Left lung (tissue), 10 donors: ENCODE measurements around the gene OR1J2. TPM values are rescaled to one million over a fixed set of nuclear protein-coding genes. Genes with fewer than 3 reads are reported as not detected.
"Not testable (repeated sequence)": the region's sequence is repeated elsewhere in the genome, so short reads cannot be mapped to it uniquely, and the experiment has no call there.

Experiments used
- ATAC-seq: fragments of 200-7000 bp; cut with Tn5 transposase; one replicate; pipeline ENCODE4 v1.9.1; 2020; ENCODE audit warnings: moderate library complexity
- DNase-seq, 4 donors: peaks; one replicate each; pipeline ENCODE4 v3.0.0-alpha.2; 2013 to 2020
- H3K27ac ChIP-seq, 2 donors: fragments of 200-600 bp; sonication (generic) in 1 of 2; one replicate each; pipeline versions ENCODE4 v1.5.0 to v1.8.0; 2020 to 2021
- H3K27me3 ChIP-seq, 2 donors: fragments of 200-600 bp; sonication (generic) in 1 of 2; one replicate each; pipeline versions ENCODE4 v1.5.0 to v1.8.0; 2020 to 2021
- H3K36me3 ChIP-seq, 2 donors: fragments of 200-600 bp; sonication (generic) in 1 of 2; one replicate each; pipeline versions ENCODE4 v1.5.0 to v1.8.0; 2020 to 2021
- H3K4me1 ChIP-seq, 2 donors: fragments of 200-600 bp; one replicate each; pipeline ENCODE4 v1.8.0; 2021
- H3K4me3 ChIP-seq, 2 donors: fragments of 200-600 bp; sonication (generic) in 1 of 2; one replicate each; pipeline versions ENCODE4 v1.5.0 to v1.8.0; 2020 to 2021; ENCODE audit warnings: mild to moderate bottlenecking in 1 of 2
- H3K9me3 ChIP-seq, 2 donors: fragments of 200-600 bp; sonication (generic) in 1 of 2; one replicate each; pipeline versions ENCODE4 v1.5.0 to v1.8.0; 2020 to 2021
- CTCF ChIP-seq, 2 donors: fragments of 200-600 bp; sonication (generic) in 1 of 2; IDR thresholded peaks; one replicate each; pipeline versions ENCODE4 v1.5.0 to v1.8.0; 2021; ENCODE audit warnings: antibody characterized with exemption in 2 of 2
- intact Hi-C, 2 donors: fragments of 100-400 bp; cut with DNase I; formaldehyde crosslinking; loops; one replicate each; pipeline versions ENCODE4 v1.11.2 to v1.14.2; 2022
- polyA plus RNA-seq, 6 donors: library from polyadenylated mRNA; unstranded; fragments of 120-200 nt; gene quantifications; one replicate each; pipeline ENCODE4 v1.2.1, GENCODE V29; 2013; ENCODE audit not compliant: insufficient read length in 6 of 6
- total RNA-seq, 2 donors: library from RNA; stranded (reverse); fragmentation: NEBNext Ultra II Directional; extraction: Animal tissue kit (Norgen Biotek cat#: 25700); gene quantifications; one replicate each; pipeline ENCODE4 v1.2.1, GENCODE V29; 2021
- donor health status: DM: no; HTN: yes; CAD: no.
- donor health status: DM: no; HTN: no; CAD: no.

Gene OR1J2
- total and polyA plus RNA-seq, 8 donors, result not detected

- H3K4me3 ChIP-seq, result no peak overlapping the region
- H3K27me3 ChIP-seq, result no peaks in the 10 kb centered on the region
- no peaks in the 10 kb centered on the region for H3K36me3 ChIP-seq
- no peak for DNase-seq
- TF ChIP-seq CTCF (IDR thresholded peaks at IDR 0.05), result no peak
- H3K27ac ChIP-seq, result no peak overlapping the region
- no peaks in the 10 kb centered on the region for H3K9me3 ChIP-seq
- no peaks in the 10 kb centered on the region for H3K4me1 ChIP-seq
- ATAC-seq, result no peak
- intact Hi-C loops, result no loop called here
Measured at GRCh38 chr9:122519376-122519775, 8.8 kb downstream of the OR1J2 start.

DNA sequence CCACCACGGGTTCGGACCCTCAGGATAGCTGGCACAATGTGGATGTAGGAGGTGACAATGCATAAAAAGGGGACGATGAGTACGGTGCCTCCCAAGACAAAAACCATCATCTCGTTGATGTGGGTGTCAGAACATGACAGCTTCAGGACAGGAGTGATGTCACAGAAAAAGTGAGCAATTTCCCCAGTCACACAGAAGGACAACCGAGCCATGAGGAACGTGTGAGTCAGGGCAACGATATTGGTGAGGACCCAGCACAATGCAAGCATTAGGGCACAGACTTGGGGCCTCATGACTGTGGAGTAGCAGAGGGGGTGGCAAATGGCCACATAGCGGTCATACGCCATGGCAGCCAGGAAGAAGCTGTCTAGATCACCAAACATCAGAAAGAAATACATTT lies 16.0 kb downstream of the OR1J2 start:
- ATAC-seq (no peak), DNase-seq (no peak)
- TF ChIP-seq CTCF (IDR thresholded peaks at IDR 0.05), result no peak
- Histone ChIP-seq H3K4me3 (no peak overlapping the region), H3K36me3 (no peaks in the 10 kb centered on the region), H3K27me3 (peaks cover 0 to 12% of the 10 kb centered on the region in 2 donors), H3K27ac (no peak overlapping the region), H3K9me3 (no peaks in the 10 kb centered on the region), H3K4me1 (no peaks in the 10 kb centered on the region)
- intact Hi-C loops, result loop anchor here in 1 of 2 donors (10.0 kb wide), 1 partner anchor 58 kb away; the partner anchor contains the start of gene OR1L8

DNA sequence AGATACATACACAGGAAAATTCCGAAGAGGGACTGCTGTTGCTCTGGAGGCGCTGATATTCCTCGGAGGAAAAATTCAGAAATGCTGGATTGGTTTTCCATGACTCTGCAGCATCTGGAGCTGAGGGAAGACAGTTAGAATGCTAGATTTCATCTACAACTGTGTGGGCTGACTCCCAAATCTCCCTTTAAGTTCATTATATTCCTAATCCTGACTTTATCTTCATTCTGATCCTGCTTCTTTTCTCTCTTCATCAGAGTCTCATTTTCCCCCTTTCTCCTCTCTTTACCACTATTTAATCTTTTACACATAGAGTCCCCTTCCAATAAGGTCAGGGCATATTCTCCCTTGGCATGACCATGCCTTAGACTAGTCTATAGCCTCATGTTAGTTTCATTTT lies 16.6 kb downstream of the OR1J2 start, which contains the start of gene OR1N1:
Gene OR1N1, minus strand, starts transcription at position 101 of the 400 bp plus-strand sequence. Its CDS starts 0 bp downstream, at position 101.
- H3K9me3 ChIP-seq, result no peaks in the 10 kb centered on the region
- ATAC-seq (no peak), DNase-seq (no peak)
- TF ChIP-seq CTCF (IDR thresholded peaks at IDR 0.05), result no peak
- intact Hi-C loops, result loop anchor here in 1 of 2 donors (10.0 kb wide), 1 partner anchor 58 kb away; the partner anchor contains the start of gene OR1L8
- no peaks in the 10 kb centered on the region for H3K36me3 ChIP-seq
- H3K4me3 ChIP-seq, result no peak within 1 kb of the TSS
- H3K4me1 ChIP-seq, result no peaks in the 10 kb centered on the region
- no peak within 1 kb of the TSS for H3K27ac ChIP-seq
- H3K27me3 ChIP-seq, result peaks cover 0 to 12% of the 10 kb centered on the region in 2 donors

DNA sequence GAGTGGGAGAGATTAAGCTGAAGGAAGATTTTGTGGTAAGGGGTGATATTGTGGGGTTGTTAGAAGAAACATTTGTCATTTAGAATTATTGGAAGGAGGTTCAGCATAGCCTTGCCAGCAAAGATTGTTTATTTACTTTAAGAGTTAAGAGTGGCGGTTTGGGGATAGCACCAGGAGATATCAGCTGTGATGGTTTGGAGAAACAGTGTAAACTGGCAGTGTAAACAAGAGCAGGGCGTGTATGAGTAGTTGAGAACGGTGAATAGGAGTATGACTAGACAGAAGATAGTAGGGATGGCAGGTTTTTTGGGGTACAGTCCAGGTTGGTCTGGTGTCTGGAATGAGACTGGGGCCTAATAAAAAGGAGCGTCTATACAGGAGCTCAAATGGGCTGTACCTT lies 20.6 kb downstream of the OR1J2 start:
- DNase-seq, H3K4me3 ChIP-seq, ATAC-seq, H3K36me3 ChIP-seq, intact Hi-C loops, H3K9me3 ChIP-seq, H3K27ac ChIP-seq, H3K4me1 ChIP-seq: not testable (repeated sequence)
- H3K27me3 ChIP-seq, result peaks cover 0 to 11% of the 10 kb centered on the region in 2 donors

- H3K36me3 ChIP-seq, result no peaks in the 10 kb centered on the region
- H3K4me1 ChIP-seq, result no peaks in the 10 kb centered on the region
- no peak overlapping the region for H3K27ac ChIP-seq
- H3K27me3 ChIP-seq, result no peaks in the 10 kb centered on the region
- TF ChIP-seq CTCF (IDR thresholded peaks at IDR 0.05), result no peak
- no peak overlapping the region for H3K4me3 ChIP-seq
- intact Hi-C loops, result no loop called here
- DNase-seq (no peak), ATAC-seq (no peak)
- H3K9me3 ChIP-seq, result no peaks in the 10 kb centered on the region
Measured at GRCh38 chr9:122536134-122536533, 25.5 kb downstream of the OR1J2 start.

DNA sequence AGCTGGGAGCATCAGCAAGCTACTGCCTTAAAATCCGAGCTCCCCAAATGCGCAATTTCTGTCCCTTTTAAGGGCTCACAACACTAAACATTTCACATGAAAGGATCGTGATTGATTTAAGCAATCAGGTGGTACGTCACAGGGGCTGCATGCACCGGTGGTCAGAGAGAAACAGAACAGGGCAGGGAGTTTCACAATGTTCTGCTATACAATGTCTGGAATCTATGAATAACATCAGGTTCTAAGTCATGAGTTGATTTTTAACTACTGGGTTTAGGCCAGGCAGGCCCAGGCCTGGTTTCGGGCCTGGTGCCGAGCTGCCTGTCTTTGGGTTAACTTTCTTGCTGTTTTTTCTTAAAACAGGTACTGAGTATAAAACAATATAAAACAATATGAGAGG lies 26.5 kb downstream of the OR1J2 start:
- H3K9me3 ChIP-seq, H3K4me3 ChIP-seq, ATAC-seq, H3K4me1 ChIP-seq, DNase-seq, intact Hi-C loops, H3K36me3 ChIP-seq, H3K27me3 ChIP-seq, H3K27ac ChIP-seq: not testable (repeated sequence)
